Choroid plexus epithelial cell (primary cell): ENCODE results near the gene MLLT3.

Source experiments
- DNase-seq: peaks from one replicate; pipeline ENCODE4 v3.0.0-alpha.2; 2010; ENCODE audit warnings: low read depth
- H3K4me3 ChIP-seq: 2 replicates; pipeline ENCODE4 v1.5.1; 2011; ENCODE audit warnings: low read depth, mild to moderate bottlenecking, control low read depth, low read length, moderate library complexity
- CTCF ChIP-seq: conservative IDR thresholded peaks from 2 replicates; pipeline ENCODE4 v1.5.1; 2011; ENCODE audit warnings: low read depth, mild to moderate bottlenecking, control low read depth, inconsistent platforms, low read length, moderate library complexity

The MLLT3 gene

GRCh38 chr9:20561531-20561930 lies 60.8 kb downstream of the MLLT3 start:
- TF ChIP-seq CTCF: no peak
- DNase-seq: no peak
- no peak overlapping the region for H3K4me3 ChIP-seq

- DNase-seq: no peak
Observed at GRCh38 chr9:20559231-20559890, 62.9 kb downstream of the MLLT3 start.

GRCh38 chr9:20558566-20559016 lies 63.7 kb downstream of the MLLT3 start:
- H3K4me3 ChIP-seq: no peak overlapping the region

More at GRCh38 chr9:20559231-20559890, 62.9 kb downstream of the MLLT3 start:
- no peak overlapping the region for H3K4me3 ChIP-seq
- no peak for TF ChIP-seq CTCF

GRCh38 chr9:20557890-20558565 lies 64.3 kb downstream of the MLLT3 start:
- no peak for DNase-seq
- no peak for TF ChIP-seq CTCF
- no peak overlapping the region for H3K4me3 ChIP-seq

More at GRCh38 chr9:20558566-20559016, 63.7 kb downstream of the MLLT3 start:
- TF ChIP-seq CTCF: no peak
- peak; percentile 88 for DNase-seq

- H3K4me3 ChIP-seq: no peak overlapping the region
- no peak for DNase-seq
- no peak for TF ChIP-seq CTCF
Observed at GRCh38 chr9:20557285-20557684, 65.0 kb downstream of the MLLT3 start.

GRCh38 chr9:20553558-20554149 lies 68.6 kb downstream of the MLLT3 start:
- TF ChIP-seq CTCF: no peak
- no peak for DNase-seq
- no peak overlapping the region for H3K4me3 ChIP-seq
